IMR-90 (cell line): ENCODE measurements around the gene CKB. TPM values are rescaled to one million over a fixed set of nuclear protein-coding genes. Genes with fewer than 3 reads are reported as not detected.

Experiments used
- ATAC-seq: fragments of 200-7000 bp; cut with Tn5 transposase; 2 replicates; pipeline ENCODE4 v1.9.1; 2020; ENCODE audit warnings: low read depth, mild to moderate bottlenecking, moderate library complexity
- BruUV-seq: library from RNA; stranded (reverse); fragments of 400-500 nt; replicated peaks from 2 replicates; lab custom pipeline; 2021; lab: Mats Ljungman, UMichigan
- CTCF ChIA-PET: fragments of 300-600 bp; formaldehyde crosslinking; extraction: SDS; loops from one replicate; lab custom pipeline; 2021; ENCODE audit warnings: antibody characterized with exemption; lab: Yijun Ruan, JAX
- POLR2A ChIA-PET: fragments of 300-600 bp; sonication (Branson Sonifier 250); formaldehyde crosslinking; loops from one replicate; lab custom pipeline; 2022; ENCODE audit warnings: antibody characterized with exemption; ENCODE audit not compliant: unreplicated experiment; lab: Charles Lee
- DNase-seq: peaks from one replicate; pipeline ENCODE4 v3.0.0; 2013
- H2AFZ ChIP-seq: replicated peaks from 2 replicates; pipeline ENCODE3; 2013; ENCODE audit warnings: low read length, mild to moderate bottlenecking; ENCODE audit not compliant: poor library complexity
- H2AK5ac ChIP-seq: 2 replicates; pipeline ENCODE4 v1.6.1; 2013; ENCODE audit warnings: low read depth, low read length, inconsistent platforms
- H2AK9ac ChIP-seq: replicated peaks from 2 replicates; pipeline ENCODE3; 2013; ENCODE audit warnings: mild to moderate bottlenecking, low read depth, low read length, moderate library complexity; ENCODE audit not compliant: poor library complexity
- H2BK120ac ChIP-seq: 2 replicates; pipeline ENCODE4 v1.6.1; 2013; ENCODE audit warnings: low read depth, low read length, inconsistent platforms
- H2BK15ac ChIP-seq: 3 replicates; pipeline ENCODE4 v1.6.1; 2013; ENCODE audit warnings: low read depth, low read length, inconsistent platforms
- H2BK20ac ChIP-seq: 2 replicates; pipeline ENCODE4 v1.6.1; 2013; ENCODE audit warnings: low read depth, mild to moderate bottlenecking, inconsistent platforms, low read length, moderate library complexity
- H2BK5ac ChIP-seq: 2 replicates; pipeline ENCODE4 v1.6.1; 2013; ENCODE audit warnings: mild to moderate bottlenecking, low read depth, low read length, inconsistent platforms; ENCODE audit not compliant: poor library complexity, severe bottlenecking
- H3K14ac ChIP-seq: replicated peaks from 2 replicates; pipeline ENCODE4 v1.6.1; 2013; ENCODE audit warnings: low read depth, low read length, inconsistent platforms
- H3K18ac ChIP-seq: 2 replicates; pipeline ENCODE4 v1.6.1; 2013; ENCODE audit warnings: low read depth, low read length, control low read depth
- H3K23ac ChIP-seq: 2 replicates; pipeline ENCODE4 v1.6.1; 2013; ENCODE audit warnings: low read depth, low read length, inconsistent platforms
- H3K27ac ChIP-seq: 2 replicates; pipeline ENCODE4 v1.5.1; 2013; ENCODE audit warnings: mild to moderate bottlenecking, control low read depth, low read length; ENCODE audit not compliant: insufficient read depth
- H3K27me3 ChIP-seq: 2 replicates; pipeline ENCODE4 v1.6.1; 2013; ENCODE audit warnings: low read length; ENCODE audit not compliant: control insufficient read depth, insufficient read depth
- H3K36me3 ChIP-seq: 2 replicates; pipeline ENCODE4 v1.6.1; 2013; ENCODE audit warnings: low read length, mixed read lengths; ENCODE audit not compliant: control insufficient read depth, insufficient read depth
- H3K4ac ChIP-seq: 2 replicates; pipeline ENCODE4 v1.6.1; 2013; ENCODE audit warnings: low read depth, low read length, inconsistent platforms
- H3K4me1 ChIP-seq: 2 replicates; pipeline ENCODE4 v1.6.1; 2013; ENCODE audit warnings: low read length, mixed read lengths; ENCODE audit not compliant: control insufficient read depth, insufficient read depth
- H3K4me2 ChIP-seq: 2 replicates; pipeline ENCODE4 v1.6.1; 2013; ENCODE audit warnings: low read depth, mild to moderate bottlenecking, control low read depth, low read length, moderate library complexity
- H3K4me3 ChIP-seq: 2 replicates; pipeline ENCODE4 v1.5.1; 2013; ENCODE audit warnings: low read depth, mild to moderate bottlenecking, control low read depth, low read length, moderate library complexity; ENCODE audit not compliant: insufficient read depth
- H3K56ac ChIP-seq: 2 replicates; pipeline ENCODE4 v1.6.1; 2013; ENCODE audit warnings: low read length, inconsistent platforms; ENCODE audit not compliant: insufficient read depth; ENCODE audit errors: extremely low read depth
- H3K79me1 ChIP-seq, 2 experiments: 2 replicates each; pipeline ENCODE4 v1.6.1; 2013; ENCODE audit warnings: low read length in 2 of 2, inconsistent platforms in 1 of 2, low read depth in 1 of 2
- H3K9ac ChIP-seq: 2 replicates; pipeline ENCODE4 v1.6.1; 2013; ENCODE audit warnings: low read depth, low read length, control low read depth
- H3K9me1 ChIP-seq: 2 replicates; pipeline ENCODE4 v1.6.1; 2013; ENCODE audit warnings: low read length, inconsistent platforms; ENCODE audit not compliant: insufficient read depth
- H3K9me3 ChIP-seq: 2 replicates; pipeline ENCODE4 v1.6.1; 2013; ENCODE audit warnings: low read length; ENCODE audit not compliant: control insufficient read depth, insufficient read depth
- H4K20me1 ChIP-seq: 2 replicates; pipeline ENCODE4 v1.6.1; 2013; ENCODE audit warnings: low read length, inconsistent platforms; ENCODE audit not compliant: insufficient read depth
- H4K5ac ChIP-seq: 2 replicates; pipeline ENCODE4 v1.6.1; 2013; ENCODE audit warnings: mild to moderate bottlenecking, low read depth, low read length, control low read depth
- H4K8ac ChIP-seq, 2 experiments: 2 replicates each; pipeline ENCODE4 v1.6.1; 2013; ENCODE audit warnings: low read depth in 2 of 2, low read length in 2 of 2, control low read depth in 1 of 2, inconsistent platforms in 1 of 2
- H4K91ac ChIP-seq: 2 replicates; pipeline ENCODE4 v1.6.1; 2013; ENCODE audit warnings: low read depth, low read length, inconsistent platforms; ENCODE audit not compliant: insufficient read depth
- CEBPB ChIP-seq: IDR thresholded peaks from 2 replicates; pipeline ENCODE4 v1.6.1; 2012; ENCODE audit warnings: low read depth, low read length, improper control_type of control experiment
- CHD1 ChIP-seq: IDR thresholded peaks from 2 replicates; pipeline ENCODE4 v1.6.1; 2012; ENCODE audit warnings: low read depth, low read length, improper control_type of control experiment
- FOS ChIP-seq: fragments of 150-350 bp; IDR thresholded peaks from 2 replicates; pipeline ENCODE4 v1.6.1; 2016; ENCODE audit warnings: low read depth, low read length
- MAFK ChIP-seq: IDR thresholded peaks from 2 replicates; pipeline ENCODE4 v1.6.1; 2012; ENCODE audit warnings: low read depth, low read length, improper control_type of control experiment
- MAZ ChIP-seq: IDR thresholded peaks from 2 replicates; pipeline ENCODE4 v1.6.1; 2012; ENCODE audit warnings: low read depth, mild to moderate bottlenecking, low read length, improper control_type of control experiment, moderate library complexity, borderline replicate concordance
- MXI1 ChIP-seq: IDR thresholded peaks from 2 replicates; pipeline ENCODE4 v1.6.1; 2012; ENCODE audit warnings: low read depth, mild to moderate bottlenecking, low read length, moderate library complexity, borderline replicate concordance
- NFE2L2 ChIP-seq: fragments of 150-350 bp; IDR thresholded peaks from 2 replicates; pipeline ENCODE4 v1.6.1; 2016; ENCODE audit warnings: low read depth, mild to moderate bottlenecking, low read length
- POLR2A ChIP-seq: IDR thresholded peaks from 2 replicates; pipeline ENCODE4 v1.6.1; 2012; ENCODE audit warnings: mild to moderate bottlenecking, low read depth, low read length
- RCOR1 ChIP-seq: IDR thresholded peaks from 2 replicates; pipeline ENCODE4 v1.6.1; 2012; ENCODE audit warnings: mild to moderate bottlenecking, low read length, improper control_type of control experiment; ENCODE audit not compliant: insufficient replicate concordance
- RFX5 ChIP-seq: IDR thresholded peaks from 2 replicates; pipeline ENCODE4 v1.8.0; 2012; ENCODE audit warnings: low read depth, mild to moderate bottlenecking, low read length, moderate library complexity
- SMC3 ChIP-seq: fragments of 150-350 bp; IDR thresholded peaks from 2 replicates; pipeline ENCODE4 v1.6.1; 2016; ENCODE audit warnings: low read depth, mild to moderate bottlenecking, antibody characterized with exemption, low read length, moderate library complexity
- WGBS, 2 experiments: methylation state at CpG; one replicate each; pipeline versions ENCODE4 v1.1.5 to v1.1.7; 2013; ENCODE audit warnings: missing lambda C conversion rate in 2 of 2; ENCODE audit not compliant: insufficient read length in 1 of 2; ENCODE audit errors: extremely low coverage in 2 of 2; 5-methylcytosine and 5-hydroxymethylcytosine counted together
- dilution Hi-C: fragments of 300-500 bp; cut with HindIII; formaldehyde crosslinking; loops from one replicate; pipeline ENCODE4 v1.14.3; 2018; ENCODE audit warnings: low sequenced_read_pairs; ENCODE audit not compliant: unreplicated experiment
- in situ Hi-C: fragments of 300-500 bp; cut with MboI; formaldehyde crosslinking; loops from 3 replicates; pipeline ENCODE4 v1.14.3; 2019; ENCODE audit warnings: low sequenced_read_pairs, inconsistent platforms, mixed read lengths
- intact Hi-C: fragments of 100-400 bp; cut with micrococcal nuclease; formaldehyde crosslinking; loops from 2 replicates; pipeline ENCODE4 v1.10.0; 2022
- polyA plus RNA-seq, 3 experiments: library from polyadenylated mRNA; depleted of rRNA; stranded (reverse); fragments of >200 nt; gene quantifications; 2 replicates each; pipeline ENCODE4 v1.2.3, GENCODE V29; 2012; ENCODE audit warnings: low replicate concordance in 1 of 3
- total RNA-seq: library from RNA; depleted of rRNA; stranded (reverse); fragments of >200 nt; gene quantifications from 2 replicates; pipeline ENCODE4 v1.2.3, GENCODE V29; 2012
- TF ChIP-seq, protein P1 (sequence below): fragments of 150-350 bp; IDR thresholded peaks from 2 replicates; pipeline ENCODE4 v1.6.1; 2017; ENCODE audit warnings: mild to moderate bottlenecking, antibody characterized with exemption, low read length, low read depth
- TF ChIP-seq, protein P2 (sequence below): fragments of 150-350 bp; IDR thresholded peaks from 2 replicates; pipeline ENCODE4 v1.6.1; 2016; ENCODE audit warnings: low read depth, mild to moderate bottlenecking, low read length, moderate library complexity, borderline replicate concordance
- TF ChIP-seq, protein P3 (sequence below): conservative IDR thresholded peaks from 2 replicates; pipeline ENCODE4 v1.5.1; 2012; ENCODE audit warnings: mild to moderate bottlenecking, low read depth, low read length, improper control_type of control experiment

The CKB gene
- total and polyA plus RNA-seq, 2 of the 4 experiments (the other 2 are of a cell fraction) = 17.7 to 82.6 TPM

DNA sequence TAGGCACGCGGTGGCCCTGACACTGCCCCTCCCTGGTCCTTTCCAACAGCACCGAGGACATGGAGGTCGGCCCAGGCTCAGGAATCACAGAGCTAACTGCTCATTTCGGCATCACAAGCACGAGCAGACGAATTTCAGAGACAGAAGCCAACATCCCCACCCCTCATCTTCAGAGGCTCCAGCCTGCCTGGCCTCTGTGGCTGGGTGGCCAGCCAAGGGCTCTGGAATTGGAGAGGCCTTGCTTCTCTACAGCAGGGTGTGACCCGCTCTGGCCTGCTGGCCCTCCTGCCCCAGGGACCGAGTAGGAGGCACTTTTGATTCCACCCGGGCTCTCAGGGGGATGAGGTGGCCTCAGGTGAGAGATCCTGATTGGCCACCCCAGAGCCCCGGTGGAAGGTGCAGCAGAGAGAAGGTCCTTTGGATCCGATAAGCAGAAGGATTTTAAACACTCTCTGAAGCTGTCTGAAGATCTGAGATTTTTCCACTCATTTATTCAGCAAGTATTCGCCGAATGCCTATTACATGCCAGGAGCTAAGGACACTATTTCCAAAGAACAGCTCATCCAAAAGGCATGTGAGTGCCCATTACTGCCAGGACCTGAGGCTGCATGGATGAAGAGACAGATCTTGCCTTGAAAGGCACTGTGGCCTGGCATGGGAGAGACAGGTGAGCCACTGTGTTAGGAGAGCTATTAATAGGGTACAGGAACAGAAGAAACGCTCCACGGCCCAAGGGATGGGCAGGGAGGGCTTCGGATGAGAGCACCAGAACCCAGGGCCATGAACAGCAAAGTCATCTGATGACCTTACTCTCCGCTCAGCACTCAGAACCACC is 29.6 kb upstream of the CKB start:
- Histone ChIP-seq H3K9me3 (no peaks in the 10 kb centered on the region), H2AK9ac (peak overlapping the region; percentile 85), H3K36me3 (0 out of 2 replicates have a peak, but pooled peaks cover 2% of the 10 kb centered on the region), H3K56ac (no peak overlapping the region), H3K23ac (no peak overlapping the region; the same call in 1 of the 2 replicates), H4K8ac (peak overlapping the region in 1 of 2 experiments; percentile 11; a peak in 1 of 4 replicates), H4K20me1 (peaks cover 15% of the 10 kb centered on the region), H2BK15ac (peak overlapping the region; percentile 71; the same call in 1 of the 3 replicates), H3K4me1 (peaks cover 11% of the 10 kb centered on the region), H2BK20ac (no peak overlapping the region), H3K79me1 (peaks cover 4 to 36% of the 10 kb centered on the region in 2 experiments), H3K4ac (peak overlapping the region; percentile 53), H3K14ac (peak overlapping the region; percentile 72; the same call in 1 of the 2 replicates), H3K4me3 (no peak overlapping the region), H4K5ac (no peak overlapping the region), H2AK5ac (peak overlapping the region; percentile 69; the same call in 1 of the 2 replicates), H3K4me2 (no peak overlapping the region), H3K9me1 (peaks cover 8% of the 10 kb centered on the region; the same call in 1 of the 2 replicates), H3K27me3 (no peaks in the 10 kb centered on the region), H3K27ac (no peak overlapping the region), H2BK120ac (no peak overlapping the region), H2BK5ac (no peak overlapping the region), H4K91ac (no peak overlapping the region), H3K9ac (no peak overlapping the region), H2AFZ (peak overlapping the region; percentile 23), H3K18ac (no peak overlapping the region)
- ChIA-PET CTCF (interaction anchor here (1.1 kb wide), 1 partner anchor 11 kb away, joined by 3 read pairs; no protein-coding TSS in a partner anchor), POLR2A (no interaction called here)
- in situ Hi-C loops = no loop called here
- DNase-seq (peak; percentile 49), ATAC-seq (peak; percentile 57)
- dilution Hi-C loops = no loop called here
- BruUV-seq = no TSS peak
- 39% methylated on average over 3 of the region's 18 CpGs; no CpG with 5 or more reads in 1 of the 2 experiments for WGBS, 2 experiments
- intact Hi-C loops = no loop called here
- TF ChIP-seq CEBPB = no peak
- TF ChIP-seq, protein P1, sequence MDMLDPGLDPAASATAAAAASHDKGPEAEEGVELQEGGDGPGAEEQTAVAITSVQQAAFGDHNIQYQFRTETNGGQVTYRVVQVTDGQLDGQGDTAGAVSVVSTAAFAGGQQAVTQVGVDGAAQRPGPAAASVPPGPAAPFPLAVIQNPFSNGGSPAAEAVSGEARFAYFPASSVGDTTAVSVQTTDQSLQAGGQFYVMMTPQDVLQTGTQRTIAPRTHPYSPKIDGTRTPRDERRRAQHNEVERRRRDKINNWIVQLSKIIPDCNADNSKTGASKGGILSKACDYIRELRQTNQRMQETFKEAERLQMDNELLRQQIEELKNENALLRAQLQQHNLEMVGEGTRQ = no peak
- no peak for TF ChIP-seq RCOR1
- TF ChIP-seq CHD1 = no peak
- TF ChIP-seq MXI1 = no peak
- TF ChIP-seq, protein P2, sequence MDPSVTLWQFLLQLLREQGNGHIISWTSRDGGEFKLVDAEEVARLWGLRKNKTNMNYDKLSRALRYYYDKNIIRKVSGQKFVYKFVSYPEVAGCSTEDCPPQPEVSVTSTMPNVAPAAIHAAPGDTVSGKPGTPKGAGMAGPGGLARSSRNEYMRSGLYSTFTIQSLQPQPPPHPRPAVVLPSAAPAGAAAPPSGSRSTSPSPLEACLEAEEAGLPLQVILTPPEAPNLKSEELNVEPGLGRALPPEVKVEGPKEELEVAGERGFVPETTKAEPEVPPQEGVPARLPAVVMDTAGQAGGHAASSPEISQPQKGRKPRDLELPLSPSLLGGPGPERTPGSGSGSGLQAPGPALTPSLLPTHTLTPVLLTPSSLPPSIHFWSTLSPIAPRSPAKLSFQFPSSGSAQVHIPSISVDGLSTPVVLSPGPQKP = no peak
- TF ChIP-seq SMC3 = no peak
- no peak for TF ChIP-seq RFX5
- TF ChIP-seq, protein P3, sequence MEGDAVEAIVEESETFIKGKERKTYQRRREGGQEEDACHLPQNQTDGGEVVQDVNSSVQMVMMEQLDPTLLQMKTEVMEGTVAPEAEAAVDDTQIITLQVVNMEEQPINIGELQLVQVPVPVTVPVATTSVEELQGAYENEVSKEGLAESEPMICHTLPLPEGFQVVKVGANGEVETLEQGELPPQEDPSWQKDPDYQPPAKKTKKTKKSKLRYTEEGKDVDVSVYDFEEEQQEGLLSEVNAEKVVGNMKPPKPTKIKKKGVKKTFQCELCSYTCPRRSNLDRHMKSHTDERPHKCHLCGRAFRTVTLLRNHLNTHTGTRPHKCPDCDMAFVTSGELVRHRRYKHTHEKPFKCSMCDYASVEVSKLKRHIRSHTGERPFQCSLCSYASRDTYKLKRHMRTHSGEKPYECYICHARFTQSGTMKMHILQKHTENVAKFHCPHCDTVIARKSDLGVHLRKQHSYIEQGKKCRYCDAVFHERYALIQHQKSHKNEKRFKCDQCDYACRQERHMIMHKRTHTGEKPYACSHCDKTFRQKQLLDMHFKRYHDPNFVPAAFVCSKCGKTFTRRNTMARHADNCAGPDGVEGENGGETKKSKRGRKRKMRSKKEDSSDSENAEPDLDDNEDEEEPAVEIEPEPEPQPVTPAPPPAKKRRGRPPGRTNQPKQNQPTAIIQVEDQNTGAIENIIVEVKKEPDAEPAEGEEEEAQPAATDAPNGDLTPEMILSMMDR = no peak
- no peak for TF ChIP-seq MAZ
- TF ChIP-seq POLR2A = no peak
- no peak for TF ChIP-seq FOS
- no peak for TF ChIP-seq NFE2L2
- TF ChIP-seq MAFK = no peak
